Renal cortex interstitium (tissue), 3 donors: ENCODE data around the gene KLHL28. TPM values are rescaled to one million over a fixed set of nuclear protein-coding genes. Genes with fewer than 3 reads are reported as not detected.

ENCODE experiments used
- polyA plus RNA-seq, 3 donors: library from polyadenylated mRNA; unstranded; fragments of 120-200 nt; gene quantifications; one replicate each; pipeline ENCODE4 v1.2.1, GENCODE V29; 2013; ENCODE audit not compliant: insufficient read length in 3 of 3

KLHL28 gene
- polyA plus RNA-seq, 3 donors: 13.0 to 17.5 (median 16.7) TPM

Other genes with a start within 250 kb of the KLHL28 start
- gene TOGARAM1, start 243 bp upstream of the KLHL28 start, polyA plus RNA-seq: 10 to 100 TPM; 29.2 to 43.3 (median 41.8) TPM
- 10 to 100 TPM; 66.2 to 78.8 (median 72.7) TPM for gene PRPF39, start 122.2 kb upstream of the KLHL28 start, polyA plus RNA-seq
- gene FKBP3, start 172.5 kb upstream of the KLHL28 start, polyA plus RNA-seq: 100 to 1,000 TPM; 118 to 147 (median 122) TPM
- 10 to 100 TPM; 10.2 to 12.2 (median 11.1) TPM for gene FANCM, start 174.0 kb upstream of the KLHL28 start, polyA plus RNA-seq